ENCODE data around the gene OR6B2. TPM values are rescaled to one million over a fixed set of nuclear protein-coding genes. Genes with fewer than 3 reads are reported as not detected.
"Not testable (repeated sequence)": the region's sequence is repeated elsewhere in the genome, so short reads cannot be mapped to it uniquely, and the experiment has no call there.

OR6B2 gene
- total RNA-seq: not detected in 2 replicates

DNA sequence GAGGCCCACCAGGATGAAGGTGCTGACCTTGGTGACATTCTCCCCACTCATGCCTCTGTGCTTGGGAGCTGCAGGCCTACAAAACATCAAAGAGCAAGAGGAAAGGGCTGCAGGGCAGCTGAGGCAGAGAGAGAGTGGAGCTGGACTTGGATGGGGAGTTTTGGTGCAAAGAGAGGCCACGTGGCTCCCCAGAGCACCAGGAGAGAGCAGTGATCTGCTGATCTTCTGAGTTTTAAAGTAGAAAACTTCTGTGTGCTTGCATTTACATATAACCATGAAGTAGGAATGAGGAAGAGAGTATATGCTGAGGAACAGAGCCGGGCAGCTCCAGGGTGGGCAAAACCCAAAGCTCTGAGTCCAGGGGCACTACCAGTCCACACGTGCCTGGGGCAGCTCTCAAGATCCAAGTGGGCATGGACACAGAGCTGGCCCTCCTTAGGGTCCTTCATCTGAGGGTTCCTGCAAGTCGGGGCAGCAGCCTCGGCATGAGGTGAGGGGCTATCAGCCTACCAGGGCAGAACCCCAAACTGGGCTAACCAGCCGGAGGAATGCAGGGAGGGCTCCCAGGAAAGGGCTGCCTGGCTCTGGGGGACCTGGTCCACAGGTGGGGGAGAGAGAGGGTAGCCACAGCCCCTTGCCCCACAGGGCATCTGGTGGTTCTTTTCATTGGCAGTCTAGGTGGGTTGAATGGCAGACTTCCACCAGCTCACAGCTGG lies at the start of gene OR6B2:
TSS of gene OR6B2 (minus strand) at position 51 of the 716 bp plus-strand sequence. CDS start at position 51, 0 bp downstream.
- no peak for DNase-seq

DNA sequence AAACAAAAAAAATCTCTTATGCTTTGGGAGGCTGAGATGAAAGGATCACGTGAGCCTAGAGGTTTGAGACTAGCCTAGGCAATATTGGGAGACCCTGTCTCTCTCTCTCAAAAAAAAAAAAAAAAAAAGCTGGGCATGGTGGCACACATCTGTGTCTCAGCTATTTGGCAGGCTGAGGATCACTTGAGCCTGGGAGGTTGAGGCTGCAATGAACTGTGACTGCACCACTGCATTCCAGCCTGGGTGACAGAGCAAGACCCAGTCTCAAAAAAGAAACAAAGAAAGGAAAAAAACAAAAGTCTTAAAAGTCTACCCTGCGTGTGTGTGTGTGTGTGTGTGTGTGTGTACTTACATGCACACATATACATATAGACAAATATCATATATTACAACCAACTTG lies 48.4 kb upstream of the OR6B2 start:
- no peak for DNase-seq

DNA sequence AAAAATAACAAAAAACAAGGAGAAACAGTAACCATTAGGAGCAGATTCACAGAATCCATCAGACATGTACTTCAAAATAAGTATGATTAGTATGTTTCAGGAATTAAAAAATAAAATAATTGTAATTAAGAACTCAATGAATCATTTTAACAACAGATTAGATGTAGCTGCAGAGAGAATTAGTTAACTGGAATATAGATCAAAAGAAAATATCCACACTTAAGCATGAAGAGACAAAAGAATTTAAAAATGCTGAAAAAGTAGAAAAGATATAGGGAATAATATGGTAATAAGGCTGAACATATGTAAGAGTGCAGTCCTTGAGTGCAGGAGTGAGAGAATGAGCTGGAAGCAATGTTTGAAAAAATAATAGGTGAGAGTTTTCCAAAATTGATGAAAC lies 47.2 kb upstream of the OR6B2 start:
- no peak for DNase-seq

DNA sequence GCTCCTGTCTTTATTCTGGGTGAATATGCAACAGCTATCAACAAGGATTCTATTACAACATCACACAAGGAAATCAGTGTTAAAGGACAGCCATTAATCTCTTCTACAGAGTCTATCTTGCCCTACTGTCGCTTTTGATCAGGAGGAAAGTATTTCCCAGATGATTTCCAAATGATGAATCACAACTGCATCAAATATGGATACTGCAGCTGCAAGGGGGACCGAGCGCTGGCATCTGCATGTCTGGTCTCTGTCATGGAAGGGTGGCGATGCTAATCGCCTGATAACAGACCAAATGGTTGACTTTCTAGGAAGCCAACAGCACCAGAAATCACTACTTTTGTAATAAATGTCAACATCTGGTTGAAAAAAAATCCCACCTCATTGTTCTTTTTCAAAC lies 44.3 kb upstream of the OR6B2 start:
- DNase-seq: no peak

DNA sequence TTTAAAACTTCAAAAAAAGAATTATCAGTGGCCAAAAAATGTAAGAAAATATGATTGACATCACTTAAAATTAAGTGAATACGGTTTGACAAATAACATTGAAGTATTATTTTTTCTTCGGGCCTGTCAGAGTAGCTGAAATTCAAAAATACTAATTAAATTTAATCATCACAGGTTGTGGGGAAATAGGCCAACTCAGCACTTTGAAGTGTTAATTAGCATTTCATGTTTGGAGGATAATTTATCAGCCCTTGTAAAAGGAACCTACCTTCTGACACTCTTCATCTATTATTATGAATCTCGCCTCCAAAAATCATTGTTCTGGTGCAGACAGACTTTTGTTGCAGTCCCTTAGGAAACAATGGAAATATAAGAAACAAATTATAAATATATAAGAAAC lies 40.7 kb upstream of the OR6B2 start:
- DNase-seq: no peak

DNA sequence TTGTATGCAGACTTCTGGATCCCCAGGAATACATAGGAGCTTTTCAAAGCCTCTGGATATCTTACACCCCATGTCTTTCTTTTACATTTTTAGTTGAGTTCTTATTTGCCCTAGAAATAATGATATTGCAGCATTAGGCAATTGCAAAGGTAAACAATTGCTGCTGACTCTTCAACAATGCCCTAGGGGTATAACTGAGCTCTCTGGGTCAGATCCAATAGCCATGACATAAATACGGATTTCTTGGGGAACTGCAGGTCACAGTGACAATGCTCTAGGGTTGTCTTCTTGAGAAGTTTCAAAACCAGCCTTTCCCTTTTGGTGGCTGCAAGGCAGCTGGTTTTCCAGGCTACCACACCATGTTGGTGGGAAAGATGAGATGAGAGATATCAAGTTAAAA lies 39.6 kb upstream of the OR6B2 start:
- no peak for DNase-seq

DNA sequence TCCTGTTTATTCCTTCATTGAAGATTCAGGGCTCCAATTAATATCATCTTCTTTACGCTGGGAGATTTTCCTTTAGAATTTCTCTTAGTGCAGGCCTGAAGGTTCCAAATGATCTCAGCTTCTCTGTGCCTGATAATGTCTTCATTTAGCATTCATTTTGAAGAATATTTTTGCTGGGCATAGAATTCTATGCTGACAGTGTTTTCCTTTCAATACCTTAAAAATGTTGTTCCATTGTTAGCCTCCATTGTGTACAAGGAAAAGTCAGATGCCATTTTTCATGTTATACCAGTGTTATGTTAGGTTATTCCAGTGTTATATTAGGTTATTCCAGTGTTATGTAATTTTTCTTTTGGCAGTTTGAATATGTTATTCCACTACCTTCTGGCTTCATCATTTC lies 38.0 kb upstream of the OR6B2 start:
- DNase-seq: no peak

DNA sequence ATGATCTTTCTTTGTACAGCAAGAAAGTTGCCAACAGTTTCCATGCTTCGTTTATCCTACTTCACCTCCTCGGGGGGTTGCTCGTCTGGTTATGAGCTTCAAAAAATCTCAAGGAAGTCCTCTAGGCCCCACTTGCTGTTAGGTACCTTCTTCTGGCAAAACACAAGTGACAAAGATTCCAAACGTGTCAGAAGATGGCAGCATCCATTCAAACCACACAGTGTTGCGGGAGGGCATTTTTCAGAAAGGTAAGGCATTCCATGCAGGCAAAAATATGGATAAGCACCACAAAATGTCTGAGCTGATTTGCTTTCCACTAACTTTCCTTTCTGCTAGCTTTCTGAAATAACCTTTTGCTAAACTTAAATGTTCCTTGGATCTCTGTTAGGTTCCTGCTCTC lies 36.3 kb upstream of the OR6B2 start:
- no peak for DNase-seq

DNA sequence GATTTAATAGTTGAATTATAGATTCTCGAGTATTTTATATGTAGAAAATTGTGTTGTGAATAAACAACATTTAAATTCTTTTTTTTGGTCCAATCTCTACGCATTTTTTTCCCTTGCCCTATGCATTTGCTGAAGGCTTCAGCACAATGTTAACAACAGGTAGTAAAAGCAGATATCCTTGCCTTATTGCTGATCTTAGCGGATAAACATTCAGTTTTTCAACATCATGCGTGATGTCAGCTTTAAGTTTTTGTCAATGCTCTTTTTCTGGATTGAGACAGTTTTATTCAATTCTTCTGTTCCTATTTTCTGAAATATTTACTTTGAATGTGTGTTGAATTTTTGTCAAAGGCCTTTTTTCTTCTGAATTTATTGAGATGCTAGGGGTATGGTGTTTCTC lies 34.7 kb upstream of the OR6B2 start:
- no peak for DNase-seq

DNA sequence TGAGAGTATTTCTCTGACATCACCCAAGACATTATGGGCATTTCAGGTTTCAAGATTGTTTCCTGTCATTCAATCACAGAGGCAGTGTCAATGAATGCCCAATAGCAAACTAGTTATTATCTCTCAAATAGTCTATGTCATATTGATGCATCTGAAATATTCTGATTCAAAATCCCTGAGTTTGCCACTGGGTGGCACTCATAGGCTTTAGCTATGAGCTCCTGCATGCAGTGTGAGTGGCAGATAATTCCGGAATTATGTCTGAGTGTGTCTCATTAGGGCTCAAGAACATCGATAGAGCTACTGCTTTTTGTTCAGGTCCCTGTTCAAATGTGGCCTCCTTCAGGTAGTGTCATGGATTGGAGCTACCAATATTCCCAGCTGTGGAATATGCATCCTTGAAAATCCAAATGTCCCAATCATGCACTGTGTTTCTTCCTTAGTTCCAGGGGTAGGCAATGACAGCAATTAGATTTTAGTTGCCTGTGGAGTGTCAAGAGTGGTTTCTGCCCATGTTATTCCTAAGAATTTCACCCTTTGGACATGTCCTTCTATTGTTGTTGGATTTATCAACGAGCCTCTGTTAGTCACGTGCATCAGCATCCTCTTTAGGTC lies 30.9 kb upstream of the OR6B2 start:
- peak; percentile 75 for DNase-seq

DNA sequence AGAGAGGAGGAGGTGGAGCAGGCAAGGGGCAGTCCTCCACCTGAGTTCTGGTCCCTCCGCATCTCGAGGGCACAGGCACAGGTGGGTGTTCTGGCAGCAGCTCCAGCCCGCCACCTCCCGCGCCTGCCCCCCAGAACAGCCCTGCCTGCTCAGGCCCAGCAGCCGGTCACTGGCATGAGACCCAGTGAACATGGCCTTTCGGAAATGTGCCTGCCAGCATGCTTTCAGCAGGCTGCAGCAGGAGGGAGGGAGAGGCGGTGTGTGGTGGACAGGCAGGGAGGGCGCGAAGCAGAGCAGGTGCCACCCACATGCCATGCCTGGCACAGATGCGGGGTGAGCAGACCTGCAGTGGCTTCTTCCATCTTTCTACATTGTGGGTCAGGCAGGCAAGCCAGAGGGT lies 26.4 kb upstream of the OR6B2 start:
- no peak for DNase-seq

DNA sequence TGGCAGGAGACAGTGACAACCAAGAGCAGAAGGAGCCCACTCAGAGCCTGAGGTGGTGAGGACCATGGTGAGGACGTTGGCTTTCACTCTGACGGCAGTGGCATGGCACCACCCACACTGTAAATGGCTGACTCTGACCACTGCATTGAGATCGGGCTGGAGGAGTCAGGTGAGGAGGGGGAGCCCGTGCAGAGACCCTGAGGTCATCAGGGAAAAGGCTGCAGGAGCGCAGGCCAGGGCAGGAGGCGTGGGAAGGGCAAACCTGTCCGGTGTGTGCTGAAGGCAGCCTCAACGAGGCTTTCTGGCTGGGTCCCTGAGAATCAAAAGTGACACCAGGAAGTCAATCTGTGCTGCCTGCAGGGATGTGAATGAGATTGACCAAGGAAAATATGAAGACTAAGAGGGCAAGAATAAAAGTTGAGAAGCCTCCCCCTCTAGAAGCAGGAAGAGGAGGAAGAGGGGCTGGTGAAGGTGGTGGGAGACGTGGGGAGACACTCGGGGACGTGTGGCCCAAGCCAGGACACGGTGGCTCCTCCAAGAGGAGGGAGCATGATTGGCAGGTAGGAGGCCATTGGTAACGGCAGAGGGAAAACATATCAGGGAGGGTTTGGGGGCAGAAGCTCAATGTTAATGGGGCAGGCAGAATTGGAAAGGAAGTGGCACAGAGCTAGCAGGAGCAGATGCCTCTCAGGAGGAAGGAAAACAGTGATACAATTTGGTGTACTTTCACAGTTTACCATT lies 25.1 kb upstream of the OR6B2 start:
- no peak for DNase-seq

DNA sequence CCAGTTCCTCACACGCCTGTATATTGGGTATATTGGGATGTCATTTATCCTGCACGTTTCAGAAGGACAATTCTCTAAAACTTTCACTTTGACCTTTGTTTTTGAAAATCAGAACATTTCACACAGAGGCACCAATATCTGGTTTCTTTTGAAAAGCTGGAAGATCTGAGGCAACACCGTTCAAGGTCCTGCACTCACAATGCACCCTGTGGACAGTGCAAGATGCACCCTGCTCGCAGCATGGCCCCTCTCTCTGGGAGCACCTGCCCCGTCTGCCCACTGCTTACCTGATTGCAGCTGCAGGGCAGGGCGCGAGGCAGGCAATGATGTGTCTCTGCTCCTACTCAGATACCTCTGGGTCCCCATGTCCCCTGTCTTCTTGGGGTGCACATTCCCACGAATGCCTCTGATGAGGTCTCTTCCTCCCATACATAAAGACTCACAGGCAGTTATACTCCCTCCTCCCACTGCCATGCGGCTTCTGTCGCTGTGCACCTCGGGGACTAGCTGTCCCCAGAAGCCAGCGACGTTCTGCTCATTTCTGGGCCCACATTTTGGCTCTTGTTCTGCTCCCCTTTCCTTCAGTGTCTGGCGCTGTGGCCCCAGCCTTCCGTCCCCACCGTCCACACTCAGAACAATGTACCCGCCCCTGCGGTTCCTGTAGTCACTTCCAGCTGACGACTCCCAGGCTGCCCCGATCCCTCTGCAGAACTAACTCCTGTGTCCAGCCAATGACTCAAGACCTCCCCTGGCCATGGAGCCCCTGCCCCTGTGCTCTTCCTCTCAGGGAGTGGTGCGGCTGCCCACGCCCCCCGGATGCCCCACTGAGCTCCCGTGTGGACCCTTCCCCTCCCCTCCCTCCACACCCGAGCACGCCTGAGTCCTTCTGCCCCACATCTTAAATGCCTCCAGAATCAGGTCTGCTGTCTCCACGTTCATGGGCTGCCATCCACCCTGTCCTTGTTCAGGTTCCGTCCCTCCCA lies 23.2 kb upstream of the OR6B2 start, which contains the start of gene OR6B3:
TSS of gene OR6B3 (minus strand) at position 349 of the 983 bp plus-strand sequence.
- DNase-seq: no peak

DNA sequence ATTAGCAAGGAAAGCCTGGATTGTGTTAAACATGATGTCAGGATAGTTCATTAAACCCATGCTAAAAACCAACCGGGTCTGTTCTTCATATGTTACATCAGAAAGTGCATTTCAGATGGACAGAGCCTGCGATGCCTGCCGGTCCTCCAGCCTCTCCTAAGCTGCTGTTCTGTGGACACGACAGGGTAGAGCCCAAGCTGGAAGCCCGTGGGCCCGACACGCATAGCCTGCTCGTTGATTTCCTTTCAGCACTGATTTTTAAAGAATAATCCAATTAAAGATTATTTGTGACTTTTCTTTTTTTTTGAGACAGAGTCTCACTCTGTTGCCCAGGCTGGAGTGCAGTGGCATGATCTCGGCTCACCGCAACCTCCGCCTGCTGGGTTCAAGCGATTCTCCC lies 22.3 kb upstream of the OR6B2 start:
- DNase-seq: no peak

DNA sequence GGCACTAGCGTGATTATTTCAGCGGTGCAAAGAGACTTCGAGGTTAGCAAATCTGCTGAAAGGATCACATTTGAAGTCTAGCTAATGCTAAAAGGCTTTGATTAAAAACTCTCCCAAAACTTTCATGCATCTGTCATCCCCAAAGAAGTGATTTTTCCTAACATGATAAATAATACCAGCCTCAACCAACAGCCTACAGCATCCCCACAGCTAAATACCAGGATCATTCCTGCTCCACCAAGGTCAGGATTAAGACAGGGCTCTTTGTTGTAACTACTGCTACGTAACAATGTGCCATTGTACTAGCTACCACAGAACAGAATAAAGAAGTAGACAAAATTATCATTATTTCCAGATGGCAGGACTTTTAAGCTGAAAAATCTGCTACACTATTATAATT lies 21.5 kb upstream of the OR6B2 start:
- no peak for DNase-seq

DNA sequence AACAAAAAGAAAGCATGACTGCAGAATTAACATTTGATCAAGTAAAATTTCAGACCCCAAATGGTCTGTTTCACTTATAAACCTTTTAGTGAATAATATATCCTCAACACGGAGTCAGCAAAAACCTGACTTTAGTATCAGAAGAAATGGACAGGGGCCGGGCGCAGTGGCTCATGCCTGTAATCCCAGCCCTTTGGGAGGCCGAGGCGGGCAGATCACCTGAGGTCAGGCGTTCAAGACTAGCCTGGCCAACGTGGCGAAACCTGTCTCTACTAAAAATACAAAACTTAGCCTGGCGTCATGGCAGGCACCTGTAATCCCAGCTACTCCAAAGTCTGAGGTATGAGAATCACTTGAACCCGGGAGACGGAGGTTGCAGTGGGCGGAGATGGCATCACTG lies 20.0 kb upstream of the OR6B2 start:
- DNase-seq: no peak

DNA sequence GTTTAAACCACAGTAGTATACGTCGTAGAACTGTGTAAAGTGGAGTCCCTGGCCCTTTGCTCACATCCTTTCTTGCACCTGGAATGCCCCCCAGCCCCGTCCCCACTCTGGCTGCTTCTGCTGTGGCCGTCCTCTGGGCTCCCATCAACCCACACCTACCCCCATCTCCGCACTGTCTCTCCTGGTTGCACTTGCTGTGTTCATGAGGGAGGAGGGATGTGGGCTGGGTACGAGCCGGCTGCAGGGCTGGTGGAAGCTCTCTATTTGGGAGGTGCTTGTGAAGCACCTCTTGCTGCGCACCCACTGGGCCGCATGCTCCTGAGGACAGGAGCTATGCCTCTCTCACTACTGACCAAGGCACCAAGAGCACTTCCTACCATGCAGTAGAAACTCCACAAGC lies 18.0 kb upstream of the OR6B2 start:
- DNase-seq: no peak

DNA sequence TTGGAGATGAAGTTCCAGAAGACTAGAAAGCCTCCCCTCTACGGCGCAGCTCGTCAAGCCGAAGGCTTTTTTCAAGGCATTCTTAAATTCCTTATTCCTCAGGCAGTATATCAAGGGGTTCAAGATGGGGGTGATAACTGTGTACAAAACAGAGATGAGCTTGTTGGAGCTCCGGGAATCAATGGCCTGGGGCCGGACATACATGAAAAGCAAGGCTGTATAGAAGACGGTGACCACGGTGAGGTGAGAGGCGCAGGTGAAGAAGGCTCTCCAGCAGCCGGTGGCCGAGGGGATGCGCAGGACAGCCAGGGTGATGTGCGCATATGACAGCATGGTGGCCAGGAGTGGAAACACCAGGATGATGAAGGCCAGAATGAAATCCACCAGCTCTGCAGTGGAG lies 14.9 kb upstream of the OR6B2 start:
- no peak for DNase-seq

DNA sequence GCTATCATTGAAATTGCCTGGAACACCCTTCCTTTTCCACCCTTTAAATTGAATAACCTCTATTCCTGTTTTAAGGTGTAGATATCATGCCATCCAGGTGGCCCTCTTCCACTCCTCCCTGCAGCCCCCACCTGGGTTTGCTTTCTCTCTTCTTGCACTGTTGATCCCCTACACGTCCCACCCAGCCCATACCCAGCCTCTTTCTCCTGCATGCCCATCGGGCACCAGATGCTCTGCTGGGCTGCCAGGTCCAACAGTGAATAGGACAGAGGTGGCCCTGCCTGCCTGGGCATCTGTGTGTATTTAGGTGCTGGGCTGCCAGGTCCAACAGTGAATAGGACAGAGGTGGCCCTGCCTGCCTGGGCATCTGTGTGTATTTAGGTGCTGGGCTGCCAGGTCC lies 13.9 kb upstream of the OR6B2 start:
- not testable (repeated sequence) for DNase-seq

DNA sequence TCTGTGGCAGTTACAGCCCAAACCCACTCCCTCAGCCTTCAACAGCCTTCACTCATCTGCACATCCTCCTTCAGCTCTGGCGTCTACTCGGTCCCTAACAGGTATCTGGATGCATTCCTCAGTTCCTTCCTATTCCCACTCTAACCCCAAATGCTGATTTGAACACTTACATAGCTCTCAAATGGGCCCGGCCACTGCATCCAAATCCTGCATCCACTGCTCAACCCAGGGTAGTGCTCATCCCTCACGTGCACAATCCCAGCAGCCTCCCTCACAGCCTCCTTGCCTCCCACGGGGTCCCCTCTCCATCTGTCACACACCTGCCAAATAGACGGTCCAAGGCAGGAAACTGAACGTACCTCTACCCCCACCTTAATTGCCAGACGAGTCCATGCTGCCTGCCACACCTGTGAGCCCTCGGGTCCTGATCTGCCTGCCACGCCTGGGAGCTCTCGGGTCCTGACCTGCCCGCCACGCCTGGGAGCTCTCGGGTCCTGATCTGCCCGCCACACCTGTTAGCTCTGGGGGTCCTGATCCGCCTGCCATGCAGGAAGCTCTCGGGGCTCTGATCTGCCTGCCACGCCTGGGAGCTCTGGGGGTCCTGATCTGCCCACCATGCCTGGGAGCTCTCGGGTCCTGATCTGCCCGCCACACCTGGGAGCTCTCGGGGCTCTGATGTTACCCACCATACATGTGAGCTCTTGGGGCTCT lies 13.2 kb upstream of the OR6B2 start:
- no peak for DNase-seq

DNA sequence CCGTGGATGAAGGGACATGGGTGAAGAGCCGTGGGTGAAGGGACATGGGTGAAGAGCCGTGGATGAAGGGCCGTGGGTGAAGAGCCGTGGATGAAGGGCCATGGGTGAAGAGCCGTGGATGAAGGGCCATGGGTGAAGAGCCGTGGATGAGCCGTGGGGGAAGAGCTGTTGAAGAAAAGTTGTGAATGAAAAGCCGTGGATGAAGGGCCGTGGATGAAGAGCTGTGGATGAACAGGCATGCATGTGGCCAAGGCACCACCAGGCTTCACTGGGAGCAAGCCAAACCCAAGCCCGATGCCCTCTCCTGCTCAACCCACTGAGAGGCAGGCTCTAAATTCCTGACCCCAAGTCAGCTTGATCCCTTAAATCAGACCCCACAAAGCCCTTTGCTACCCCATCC lies 12.5 kb upstream of the OR6B2 start:
- DNase-seq: no peak

DNA sequence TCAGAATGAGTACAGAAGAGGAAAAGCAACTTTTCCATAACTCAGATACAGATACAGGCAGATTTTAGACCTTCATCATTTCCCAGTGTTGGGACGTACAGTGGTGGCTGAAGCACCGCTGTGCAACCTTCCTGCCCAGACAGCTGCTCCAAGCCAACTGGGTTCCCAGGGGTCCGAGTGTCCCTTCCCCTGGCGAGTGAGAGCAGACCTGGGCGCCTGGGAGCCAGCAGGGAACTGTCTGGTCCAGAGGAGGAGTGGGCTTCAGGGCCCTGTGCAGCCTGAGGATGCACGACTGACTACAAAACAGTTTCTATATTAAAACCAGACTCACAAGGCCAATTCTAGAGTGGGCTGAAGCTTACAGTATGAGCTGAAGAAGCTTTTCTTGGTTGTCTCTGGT lies 11.1 kb upstream of the OR6B2 start:
- DNase-seq: no peak

Measured in dermis blood vessel endothelial cell (primary cell).